Vagina (tissue), 2 donors: ENCODE data around the gene DLG5. TPM values are rescaled to one million over a fixed set of nuclear protein-coding genes. Genes with fewer than 3 reads are reported as not detected.

ENCODE experiments used
- DNase-seq, 2 donors: peaks; one replicate each; pipeline ENCODE4 v3.0.0-alpha.2; 2017; ENCODE audit errors: extremely low spot score in 2 of 2
- H3K27ac ChIP-seq: fragments of 200-600 bp; sonication (generic); one replicate; pipeline ENCODE4 v1.5.1; 2019
- H3K27me3 ChIP-seq: fragments of 200-600 bp; sonication (generic); one replicate; pipeline ENCODE4 v1.5.1; 2019
- H3K36me3 ChIP-seq, 2 donors: fragments of 200-600 bp; sonication (generic); one replicate each; pipeline ENCODE4 v1.5.1; 2017 to 2019
- H3K4me1 ChIP-seq: fragments of 200-600 bp; sonication (generic); one replicate; pipeline ENCODE4 v1.5.1; 2019
- H3K4me3 ChIP-seq, 2 donors: fragments of 200-600 bp; sonication (generic); 1 replicate in 1 of 2; 2 replicates in 1 of 2; pipeline ENCODE4 v1.5.1; 2016 to 2019
- H3K9me3 ChIP-seq: fragments of 200-600 bp; sonication (generic); one replicate; pipeline ENCODE4 v1.5.1; 2019
- CTCF ChIP-seq, 3 experiments: fragments of 450-650 bp in 2 of 3; fragments of 200-600 bp in 1 of 3; sonication (generic) in 1 of 3; IDR thresholded peaks; one replicate each; pipeline ENCODE4 v1.5.1; 2017 to 2019; ENCODE audit warnings: antibody characterized with exemption in 3 of 3, mild to moderate bottlenecking in 2 of 3, moderate library complexity in 2 of 3
- POLR2A ChIP-seq, 2 donors: fragments of 450-650 bp; IDR thresholded peaks; one replicate each; pipeline ENCODE4 v1.6.1; 2017; ENCODE audit warnings: antibody characterized with exemption in 2 of 2, mild to moderate bottlenecking in 2 of 2, moderate library complexity in 2 of 2
- POLR2AphosphoS5 ChIP-seq, 2 donors: sonication (generic); formaldehyde crosslinking; IDR thresholded peaks; one replicate each; pipeline ENCODE4 v1.9.0; 2017; ENCODE audit warnings: antibody characterized with exemption in 2 of 2, mild to moderate bottlenecking in 2 of 2, low read depth in 1 of 2; ENCODE audit not compliant: insufficient read depth in 1 of 2
- intact Hi-C: fragments of 100-400 bp; cut with DNase I; formaldehyde crosslinking; loops from one replicate; pipeline ENCODE4 v1.15.1; 2023
- total RNA-seq: library from RNA; depleted of rRNA; stranded (reverse); fragments of >200 nt; gene quantifications from one replicate; pipeline ENCODE4 v1.2.3, GENCODE V29; 2016

The DLG5 gene
- total RNA-seq, 1 donor from 2014 or later, result 57.5 TPM

- peaks cover 71% of the 10 kb centered on the region for H3K4me1 ChIP-seq
- intact Hi-C loops, result no loop called here
Measured at GRCh38 chr10:77906951-77907421, 19.6 kb downstream of the DLG5 start.

GRCh38 chr10:77905781-77906180 lies 20.8 kb downstream of the DLG5 start:
- no peaks in the 10 kb centered on the region for H3K36me3 ChIP-seq
- intact Hi-C loops, result no loop called here
- peaks cover 71% of the 10 kb centered on the region for H3K4me1 ChIP-seq
- H3K27ac ChIP-seq, result no peak overlapping the region
- no peaks in the 10 kb centered on the region for H3K9me3 ChIP-seq
- TF ChIP-seq POLR2AphosphoS5 (IDR thresholded peaks at IDR 0.05; ENCODE audit: insufficient read depth in 1 of 2, low read depth in 1 of 2) (no peak), CTCF (IDR thresholded peaks at IDR 0.05) (no peak), POLR2A (IDR thresholded peaks at IDR 0.05) (no peak)
- H3K4me3 ChIP-seq, result no peak overlapping the region
- DNase-seq, result no peak
- no peaks in the 10 kb centered on the region for H3K27me3 ChIP-seq

More at GRCh38 chr10:77906951-77907421, 19.6 kb downstream of the DLG5 start:
- no peak overlapping the region for H3K4me3 ChIP-seq
- TF ChIP-seq POLR2A (IDR thresholded peaks at IDR 0.05) (no peak), POLR2AphosphoS5 (IDR thresholded peaks at IDR 0.05; ENCODE audit: insufficient read depth in 1 of 2, low read depth in 1 of 2) (peak in 1 of 2 donors; percentile 30)
- no peaks in the 10 kb centered on the region for H3K36me3 ChIP-seq
- peak overlapping the region; percentile 11 for H3K27ac ChIP-seq
- no peaks in the 10 kb centered on the region for H3K9me3 ChIP-seq
- H3K27me3 ChIP-seq, result no peaks in the 10 kb centered on the region
- DNase-seq, result no peak

GRCh38 chr10:77905086-77905748 lies 21.3 kb downstream of the DLG5 start:
- intact Hi-C loops, result no loop called here
- H3K36me3 ChIP-seq, result no peaks in the 10 kb centered on the region
- no peak overlapping the region for H3K27ac ChIP-seq

GRCh38 chr10:77904100-77904840 lies 22.3 kb downstream of the DLG5 start:
- TF ChIP-seq POLR2AphosphoS5 (IDR thresholded peaks at IDR 0.05; ENCODE audit: insufficient read depth in 1 of 2, low read depth in 1 of 2), result no peak
- TF ChIP-seq POLR2A (IDR thresholded peaks at IDR 0.05), result no peak
- TF ChIP-seq CTCF (IDR thresholded peaks at IDR 0.05), result no peak
- no peaks in the 10 kb centered on the region for H3K9me3 ChIP-seq
- H3K27ac ChIP-seq, result no peak overlapping the region
- H3K36me3 ChIP-seq, result no peaks in the 10 kb centered on the region
- no peak for DNase-seq
- H3K27me3 ChIP-seq, result no peaks in the 10 kb centered on the region
- H3K4me3 ChIP-seq, result no peak overlapping the region
- intact Hi-C loops, result no loop called here
- H3K4me1 ChIP-seq, result peaks cover 71% of the 10 kb centered on the region

More at GRCh38 chr10:77905086-77905748, 21.3 kb downstream of the DLG5 start:
- Histone ChIP-seq H3K9me3 (no peaks in the 10 kb centered on the region), H3K27me3 (no peaks in the 10 kb centered on the region), H3K4me3 (no peak overlapping the region), H3K4me1 (peaks cover 71% of the 10 kb centered on the region)
- no peak for DNase-seq
- TF ChIP-seq CTCF (IDR thresholded peaks at IDR 0.05), result no peak
- no peak for TF ChIP-seq POLR2AphosphoS5 (IDR thresholded peaks at IDR 0.05; ENCODE audit: insufficient read depth in 1 of 2, low read depth in 1 of 2)
- no peak for TF ChIP-seq POLR2A (IDR thresholded peaks at IDR 0.05)

GRCh38 chr10:77902159-77902558 lies 24.4 kb downstream of the DLG5 start:
- Histone ChIP-seq H3K4me1 (peaks cover 71% of the 10 kb centered on the region), H3K27me3 (no peaks in the 10 kb centered on the region), H3K9me3 (no peaks in the 10 kb centered on the region), H3K4me3 (no peak overlapping the region), H3K27ac (peak overlapping the region; percentile 46), H3K36me3 (no peaks in the 10 kb centered on the region)
- TF ChIP-seq POLR2AphosphoS5 (IDR thresholded peaks at IDR 0.05; ENCODE audit: insufficient read depth in 1 of 2, low read depth in 1 of 2) (no peak), CTCF (IDR thresholded peaks at IDR 0.05) (no peak), POLR2A (IDR thresholded peaks at IDR 0.05) (no peak)
- no peak for DNase-seq
- intact Hi-C loops, result no loop called here
